Mucosa of descending colon (tissue), 3 donors: ENCODE results near the gene PHLDA3. TPM values are rescaled to one million over a fixed set of nuclear protein-coding genes. Genes with fewer than 3 reads are reported as not detected.

ENCODE experiments used
- ATAC-seq: fragments of 200-7000 bp; cut with Tn5 transposase; one replicate; pipeline ENCODE4 v1.9.1; 2020; ENCODE audit warnings: mild to moderate bottlenecking, moderate library complexity
- DNase-seq, 3 donors: peaks; one replicate each; pipeline ENCODE4 v3.0.0-alpha.2; 2020
- H3K36me3 ChIP-seq: fragments of 200-600 bp; one replicate; pipeline ENCODE4 v1.8.0; 2021; ENCODE audit warnings: low read depth, mild to moderate bottlenecking
- H3K4me1 ChIP-seq: fragments of 200-600 bp; one replicate; pipeline ENCODE4 v1.8.0; 2021; ENCODE audit warnings: low read depth, mild to moderate bottlenecking
- H3K4me3 ChIP-seq: fragments of 200-600 bp; one replicate; pipeline ENCODE4 v1.8.0; 2021; ENCODE audit warnings: mild to moderate bottlenecking
- H3K9me3 ChIP-seq: fragments of 200-600 bp; one replicate; pipeline ENCODE4 v1.8.0; 2021; ENCODE audit warnings: mild to moderate bottlenecking
- CTCF ChIP-seq: fragments of 200-600 bp; IDR thresholded peaks from one replicate; pipeline ENCODE4 v1.8.0; 2022; ENCODE audit warnings: antibody characterized with exemption, mild to moderate bottlenecking
- intact Hi-C, 2 donors: fragments of 100-400 bp; cut with DNase I in 1 of 2; cut with micrococcal nuclease in 1 of 2; formaldehyde crosslinking; loops; one replicate each; pipeline versions ENCODE4 v1.11.0 to v1.11.1; 2022; cut with DNase I, micrococcal nuclease
- total RNA-seq, 3 donors: library from RNA; stranded (reverse); fragmentation: NEBNext Ultra II Directional in 2 of 3; extraction: Animal tissue kit (Norgen Biotek cat#: 25700) in 2 of 3; gene quantifications; one replicate each; pipeline versions ENCODE4 v1.2.1 to v1.2.4, GENCODE V29; 2021 to 2023
- donor health status: DM: no; HTN: no; CAD: no; lungs with moderate emphysema.
- donor health status: DM: no; HTN: no; CAD: no.
- donor health status: DM: no; HTN: yes; CAD: no.

Gene PHLDA3
- total RNA-seq, 3 donors from 2014 or later, result 8.5 to 106 (median 12.4) TPM

DNA sequence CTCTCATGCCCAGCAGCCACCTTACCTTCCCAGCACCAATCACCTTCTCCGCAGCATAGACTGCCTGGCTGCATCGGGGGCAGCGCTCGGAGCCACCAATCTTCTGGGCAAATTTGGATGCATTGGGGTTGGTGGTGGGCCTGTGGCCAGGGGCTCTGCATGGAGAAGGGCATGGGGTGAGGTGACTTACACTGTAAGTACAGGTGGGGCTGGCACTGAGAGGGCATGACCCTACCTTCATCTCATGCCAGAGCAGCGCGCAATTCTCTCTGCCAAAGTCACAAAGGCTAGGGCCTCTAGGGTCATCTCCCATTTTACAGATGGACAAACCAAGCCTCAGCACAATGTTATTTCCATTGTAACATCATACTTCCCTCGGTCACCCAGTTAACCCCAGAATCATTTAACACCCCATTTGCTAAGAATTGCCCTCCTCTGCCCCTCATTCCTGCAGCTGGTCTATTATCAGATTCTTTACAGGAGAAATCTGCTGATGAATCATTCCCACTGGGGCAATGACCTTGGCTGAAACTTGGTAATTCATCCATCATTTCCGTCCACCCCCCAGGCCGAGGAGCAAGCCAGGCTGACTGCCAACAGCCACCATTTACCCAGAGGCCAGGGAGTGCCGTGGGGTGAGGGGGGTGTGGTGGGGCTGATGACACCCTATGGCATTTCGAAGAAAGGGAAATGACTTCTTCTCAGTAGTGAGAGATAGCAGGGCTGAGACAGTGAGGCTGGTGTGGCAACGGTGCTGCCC is 20.0 kb upstream of the PHLDA3 start:
- intact Hi-C loops, result no loop called here
- ATAC-seq (peak; percentile 33), DNase-seq (peak in 1 of 3 donors; percentile 67)
- Histone ChIP-seq H3K36me3 (no peaks in the 10 kb centered on the region), H3K4me1 (peaks cover 4% of the 10 kb centered on the region), H3K9me3 (no peaks in the 10 kb centered on the region), H3K4me3 (no peak overlapping the region)
- TF ChIP-seq CTCF, result no peak

DNA sequence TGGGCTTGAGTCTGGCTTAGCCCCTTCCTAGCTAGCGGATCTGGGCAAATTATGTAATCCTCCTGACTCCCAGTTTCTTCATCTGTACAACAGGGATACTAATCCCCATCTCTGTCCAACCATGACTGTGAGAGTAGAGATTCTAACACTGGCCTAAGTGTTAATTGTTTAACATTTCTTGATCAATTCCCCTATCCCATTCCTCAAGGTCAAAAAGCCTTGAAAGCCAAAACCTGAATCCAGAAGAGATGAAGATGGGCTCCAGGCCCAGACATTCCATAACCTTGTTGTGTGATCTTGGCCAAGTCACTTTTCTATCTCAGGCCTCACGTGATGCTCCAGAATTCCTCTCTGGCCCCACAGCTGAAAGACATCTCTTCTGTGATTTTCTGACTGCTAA is 18.8 kb upstream of the PHLDA3 start:
- intact Hi-C loops, result no loop called here
- TF ChIP-seq CTCF, result no peak
- peaks cover 3% of the 10 kb centered on the region for H3K4me1 ChIP-seq
- H3K4me3 ChIP-seq, result no peak overlapping the region
- DNase-seq (no peak), ATAC-seq (no peak)
- no peaks in the 10 kb centered on the region for H3K36me3 ChIP-seq
- H3K9me3 ChIP-seq, result no peaks in the 10 kb centered on the region

DNA sequence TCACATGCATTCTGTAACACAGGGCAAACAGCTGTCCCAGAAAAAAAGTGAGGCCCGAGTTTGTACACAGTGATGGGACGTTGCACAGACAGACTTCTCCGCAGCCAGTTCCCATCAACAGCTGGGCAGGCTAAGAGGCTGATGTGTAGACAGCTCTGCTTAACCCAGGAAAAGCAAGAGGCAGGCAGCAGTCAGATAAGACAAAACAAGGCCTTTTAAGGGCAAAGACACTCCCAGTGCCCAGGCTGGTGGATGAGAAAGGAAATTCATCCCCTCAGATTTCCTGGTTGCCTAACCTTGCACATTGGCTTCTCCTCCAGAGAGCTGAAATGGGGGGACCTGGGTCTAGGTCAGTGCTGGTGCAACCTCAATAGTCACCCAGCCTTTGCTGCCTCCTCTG is 17.2 kb upstream of the PHLDA3 start:
- intact Hi-C loops, result no loop called here
- no peak for TF ChIP-seq CTCF
- ATAC-seq (no peak), DNase-seq (no peak)
- H3K4me3 ChIP-seq, result no peak overlapping the region
- peaks cover 13% of the 10 kb centered on the region for H3K4me1 ChIP-seq
- H3K9me3 ChIP-seq, result no peaks in the 10 kb centered on the region
- H3K36me3 ChIP-seq, result no peaks in the 10 kb centered on the region

DNA sequence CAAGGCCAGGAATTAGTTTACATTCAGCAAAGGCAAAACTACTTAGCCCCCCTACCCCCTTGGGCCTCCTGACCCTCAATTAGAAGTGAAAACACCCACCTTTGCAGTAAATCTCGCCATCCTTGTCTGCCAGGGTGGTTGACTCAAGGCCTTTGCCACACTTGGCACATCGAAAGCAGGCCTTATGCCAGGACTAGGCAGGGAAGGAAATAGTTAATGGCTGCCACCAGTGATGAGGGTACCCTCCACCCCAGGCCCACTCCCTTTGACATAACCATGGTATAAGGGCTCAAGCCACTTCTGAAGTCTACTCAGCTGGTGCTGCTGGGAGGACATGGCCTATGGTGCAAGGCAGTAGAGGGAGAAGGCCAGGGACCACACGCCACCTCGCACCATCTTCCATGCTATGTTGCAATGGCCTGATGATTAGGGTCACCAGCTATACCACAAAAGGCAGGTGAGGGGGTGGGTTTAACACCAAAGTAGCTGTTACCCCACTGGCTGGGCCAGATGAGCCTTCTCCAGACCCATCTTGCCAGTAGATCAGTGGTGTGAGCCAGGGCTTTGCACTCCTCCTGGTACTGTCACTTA is 16.3 kb upstream of the PHLDA3 start:
- DNase-seq, result no peak
- no peaks in the 10 kb centered on the region for H3K36me3 ChIP-seq
- TF ChIP-seq CTCF, result no peak
- intact Hi-C loops, result no loop called here
- H3K4me3 ChIP-seq, result no peak overlapping the region
- no peaks in the 10 kb centered on the region for H3K9me3 ChIP-seq
- no peak for ATAC-seq
- peaks cover 20% of the 10 kb centered on the region for H3K4me1 ChIP-seq

GRCh38 chr1:201483373-201483949 is 14.5 kb upstream of the PHLDA3 start:
- intact Hi-C loops, result no loop called here
- ATAC-seq, result no peak
- Histone ChIP-seq H3K36me3 (no peaks in the 10 kb centered on the region), H3K4me1 (peaks cover 20% of the 10 kb centered on the region), H3K4me3 (no peak overlapping the region), H3K9me3 (no peaks in the 10 kb centered on the region)
- DNase-seq, result no peak
- no peak for TF ChIP-seq CTCF
